Astrocyte (in vitro differentiated cells and primary cell): ENCODE data around the gene CROCC. TPM values are rescaled to one million over a fixed set of nuclear protein-coding genes. Genes with fewer than 3 reads are reported as not detected.

Source experiments
- DNase-seq: peaks from one replicate; pipeline ENCODE4 v3.0.0-alpha.2; 2010; ENCODE audit warnings: low read depth
- FAIRE-seq: peaks from 2 replicates; lab custom pipeline; 2011; peaks lifted over from hg19 to GRCh38; lab: Jason Lieb, UNC
- H2AFZ ChIP-seq: 2 replicates; pipeline ENCODE4 v1.6.0; 2012; ENCODE audit warnings: low read depth, low read length, inconsistent platforms
- H3K27ac ChIP-seq: 2 replicates; pipeline ENCODE4 v1.5.1; 2011; ENCODE audit warnings: low read depth, low read length, inconsistent platforms
- H3K27me3 ChIP-seq: 2 replicates; pipeline ENCODE4 v1.6.0; 2011; ENCODE audit warnings: low read length, inconsistent platforms; ENCODE audit not compliant: insufficient read depth
- H3K36me3 ChIP-seq: 2 replicates; pipeline ENCODE4 v1.5.1; 2011; ENCODE audit warnings: low read length, inconsistent platforms; ENCODE audit not compliant: insufficient read depth
- H3K4me1 ChIP-seq: 2 replicates; pipeline ENCODE4 v1.5.1; 2011; ENCODE audit warnings: low read length, inconsistent platforms; ENCODE audit not compliant: insufficient read depth
- H3K4me2 ChIP-seq: 2 replicates; pipeline ENCODE4 v1.6.0; 2012; ENCODE audit warnings: low read length, inconsistent platforms
- H3K4me3 ChIP-seq: 2 replicates; pipeline ENCODE4 v1.5.1; 2011; ENCODE audit warnings: low read depth, mild to moderate bottlenecking, low read length, inconsistent platforms; ENCODE audit not compliant: insufficient read depth
- H3K79me2 ChIP-seq: 2 replicates; pipeline ENCODE4 v1.6.0; 2012; ENCODE audit warnings: mild to moderate bottlenecking, low read length, inconsistent platforms; ENCODE audit not compliant: insufficient read depth
- H3K9ac ChIP-seq: 2 replicates; pipeline ENCODE4 v1.6.0; 2012; ENCODE audit warnings: mild to moderate bottlenecking, low read length, inconsistent platforms
- H3K9me3 ChIP-seq: 2 replicates; pipeline ENCODE4 v1.5.1; 2012; ENCODE audit warnings: low read depth, mild to moderate bottlenecking, low read length, inconsistent platforms; ENCODE audit not compliant: insufficient read depth
- H4K20me1 ChIP-seq: 2 replicates; pipeline ENCODE4 v1.6.0; 2012; ENCODE audit warnings: low read length, inconsistent platforms; ENCODE audit not compliant: insufficient read depth
- H3K27ac Mint-ChIP-seq: one replicate; pipeline ENCODE4 v1.8.0; 2021; ENCODE audit warnings: mild to moderate bottlenecking, mixed read lengths; ENCODE audit not compliant: unreplicated experiment
- H3K27me3 Mint-ChIP-seq: one replicate; pipeline ENCODE4 v1.8.0; 2021; ENCODE audit warnings: low read depth, mixed read lengths; ENCODE audit not compliant: unreplicated experiment
- H3K36me3 Mint-ChIP-seq: one replicate; pipeline ENCODE4 v1.8.0; 2021; ENCODE audit warnings: low read depth, mixed read lengths; ENCODE audit not compliant: unreplicated experiment
- H3K4me1 Mint-ChIP-seq: one replicate; pipeline ENCODE4 v1.8.0; 2021; ENCODE audit warnings: low read depth, mixed read lengths; ENCODE audit not compliant: unreplicated experiment
- H3K4me3 Mint-ChIP-seq: one replicate; pipeline ENCODE4 v1.8.0; 2021; ENCODE audit warnings: mild to moderate bottlenecking, moderate library complexity, mixed read lengths; ENCODE audit not compliant: unreplicated experiment
- H3K9me3 Mint-ChIP-seq: one replicate; pipeline ENCODE4 v1.8.0; 2021; ENCODE audit warnings: mild to moderate bottlenecking, mixed read lengths; ENCODE audit not compliant: unreplicated experiment
- CTCF ChIP-seq: IDR thresholded peaks from 2 replicates; pipeline ENCODE4 v1.5.1; 2011; ENCODE audit warnings: low read depth, mild to moderate bottlenecking, inconsistent platforms, low read length, moderate library complexity; ENCODE audit not compliant: insufficient read depth
- EZH2 ChIP-seq: IDR thresholded peaks from 2 replicates; pipeline ENCODE4 v1.6.1; 2012; ENCODE audit warnings: mild to moderate bottlenecking, low read length, inconsistent platforms; ENCODE audit not compliant: insufficient read depth
- total RNA-seq: library from RNA; stranded (reverse); gene quantifications from 2 replicates; pipeline ENCODE4 v1.2.1, GENCODE V29; 2021

Gene CROCC
- total RNA-seq, 1 donor from 2014 or later: 12.1 TPM

GRCh38 chr1:16924216-16924918 is 2.6 kb downstream of the CROCC start:
- Histone ChIP-seq H3K27me3 (no peaks in the 10 kb centered on the region), H3K9me3 (no peaks in the 10 kb centered on the region), H3K27ac (no peak overlapping the region), H2AFZ (no peak overlapping the region), H3K4me1 (peaks cover 10% of the 10 kb centered on the region), H4K20me1 (peaks cover 37% of the 10 kb centered on the region), H3K36me3 (no peaks in the 10 kb centered on the region), H3K4me2 (no peak overlapping the region), H3K9ac (no peak overlapping the region), H3K4me3 (no peak overlapping the region), H3K79me2 (no peaks in the 10 kb centered on the region)
- Mint-ChIP-seq H3K9me3 (no peaks in the 10 kb centered on the region), H3K27me3 (peaks cover 18% of the 10 kb centered on the region), H3K27ac (no peak overlapping the region), H3K36me3 (peaks cover 6% of the 10 kb centered on the region), H3K4me1 (peaks cover 6% of the 10 kb centered on the region), H3K4me3 (no peak overlapping the region)
- DNase-seq: no peak
- no peak for FAIRE-seq
- no peak for TF ChIP-seq CTCF
- TF ChIP-seq EZH2: no peak

DNA sequence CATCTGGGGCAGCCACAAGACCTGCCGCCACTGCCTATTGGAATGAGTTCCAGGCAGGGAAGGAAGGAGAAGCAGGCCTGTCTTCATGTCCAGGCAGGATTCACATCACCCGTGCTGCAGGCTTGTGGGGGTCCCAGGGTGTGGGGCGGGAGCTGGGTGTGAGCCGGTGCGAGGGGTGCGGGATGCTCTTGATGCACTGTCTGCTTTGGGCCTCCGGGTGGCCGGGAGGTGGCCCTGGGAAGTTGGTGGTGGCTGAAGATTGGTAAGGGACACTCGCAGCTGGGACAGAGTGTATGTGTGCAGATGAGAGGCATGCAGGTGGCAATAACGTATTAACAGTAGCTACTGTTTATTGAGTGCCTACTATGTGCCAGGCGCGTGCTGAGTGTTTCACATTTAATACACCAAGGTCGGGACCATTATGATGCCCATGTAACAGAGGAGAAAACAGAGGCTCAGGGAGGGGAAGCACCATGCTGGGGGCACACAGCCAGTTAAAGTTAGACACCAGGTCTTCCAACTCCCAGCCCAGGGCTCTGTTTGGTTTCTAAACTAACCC is 3.3 kb downstream of the CROCC start:
- Mint-ChIP-seq H3K4me3 (no peak overlapping the region), H3K27ac (no peak overlapping the region), H3K4me1 (peaks cover 6% of the 10 kb centered on the region), H3K9me3 (no peaks in the 10 kb centered on the region), H3K27me3 (peaks cover 18% of the 10 kb centered on the region), H3K36me3 (peaks cover 6% of the 10 kb centered on the region)
- Histone ChIP-seq H3K9me3 (no peaks in the 10 kb centered on the region), H3K27me3 (no peaks in the 10 kb centered on the region), H3K36me3 (no peaks in the 10 kb centered on the region), H3K9ac (no peak overlapping the region), H4K20me1 (peaks cover 37% of the 10 kb centered on the region), H3K27ac (no peak overlapping the region), H3K4me2 (no peak overlapping the region), H3K4me3 (no peak overlapping the region), H2AFZ (no peak overlapping the region), H3K4me1 (peaks cover 10% of the 10 kb centered on the region), H3K79me2 (no peaks in the 10 kb centered on the region)
- TF ChIP-seq CTCF (peak; percentile 13), EZH2 (no peak)
- no peak for FAIRE-seq
- no peak for DNase-seq
